Measurements from ENCODE around the gene MEOX1. TPM values are rescaled to one million over a fixed set of nuclear protein-coding genes. Genes with fewer than 3 reads are reported as not detected.

MEOX1 gene
- total RNA-seq, 2 experiments from 2014 or later, result 0.41 to 0.50 TPM

DNA sequence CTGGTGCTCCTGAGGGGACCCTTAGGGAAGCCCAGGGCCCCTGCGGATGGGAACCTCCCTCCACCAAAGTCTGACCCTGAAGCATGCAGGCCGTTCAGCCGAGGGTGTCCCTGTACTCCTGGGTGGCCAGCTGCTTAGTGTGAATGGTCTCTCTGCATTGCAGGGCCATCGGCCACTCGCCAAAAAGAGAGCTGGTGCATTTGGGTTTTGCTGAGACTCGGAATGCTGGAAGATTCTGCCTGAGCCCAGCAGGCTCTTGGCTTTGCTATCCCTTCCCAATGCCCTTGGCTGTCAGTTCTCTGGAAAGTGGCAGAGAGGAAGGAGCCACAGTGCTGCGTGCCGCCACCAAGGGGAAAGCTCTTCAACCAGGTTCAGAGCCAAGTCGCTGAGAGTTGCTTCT lies 2.8 kb downstream of the MEOX1 start:
- ChIA-PET CTCF (interaction anchor here (1.1 to 1.2 kb wide), 2 partner anchors 15 to 82 kb away, joined by 3 to 5 read pairs; no protein-coding TSS in a partner anchor), POLR2A (no interaction called here)
- H3K27me3 ChIP-seq (ENCODE audit: control insufficient read depth in 1 of 2, insufficient read depth in 2 of 2, low read length in 2 of 2), result no peaks in the 10 kb centered on the region
- TF ChIP-seq, protein P1, sequence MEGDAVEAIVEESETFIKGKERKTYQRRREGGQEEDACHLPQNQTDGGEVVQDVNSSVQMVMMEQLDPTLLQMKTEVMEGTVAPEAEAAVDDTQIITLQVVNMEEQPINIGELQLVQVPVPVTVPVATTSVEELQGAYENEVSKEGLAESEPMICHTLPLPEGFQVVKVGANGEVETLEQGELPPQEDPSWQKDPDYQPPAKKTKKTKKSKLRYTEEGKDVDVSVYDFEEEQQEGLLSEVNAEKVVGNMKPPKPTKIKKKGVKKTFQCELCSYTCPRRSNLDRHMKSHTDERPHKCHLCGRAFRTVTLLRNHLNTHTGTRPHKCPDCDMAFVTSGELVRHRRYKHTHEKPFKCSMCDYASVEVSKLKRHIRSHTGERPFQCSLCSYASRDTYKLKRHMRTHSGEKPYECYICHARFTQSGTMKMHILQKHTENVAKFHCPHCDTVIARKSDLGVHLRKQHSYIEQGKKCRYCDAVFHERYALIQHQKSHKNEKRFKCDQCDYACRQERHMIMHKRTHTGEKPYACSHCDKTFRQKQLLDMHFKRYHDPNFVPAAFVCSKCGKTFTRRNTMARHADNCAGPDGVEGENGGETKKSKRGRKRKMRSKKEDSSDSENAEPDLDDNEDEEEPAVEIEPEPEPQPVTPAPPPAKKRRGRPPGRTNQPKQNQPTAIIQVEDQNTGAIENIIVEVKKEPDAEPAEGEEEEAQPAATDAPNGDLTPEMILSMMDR (IDR thresholded peaks at IDR 0.05), result no peak
- Mint-ChIP-seq H3K27me3 (peaks cover 4% of the 10 kb centered on the region), H3K4me1 (ENCODE audit: low read depth) (peaks cover 43% of the 10 kb centered on the region), H3K36me3 (ENCODE audit: low read depth) (no peaks in the 10 kb centered on the region), H3K9me3 (no peaks in the 10 kb centered on the region), H3K27ac (no peak overlapping the region), H3K4me3 (no peak overlapping the region)
- intact Hi-C loops (cut with DNase I, micrococcal nuclease), result no loop called here
- no peak overlapping the region for H3K4me3 ChIP-seq (ENCODE audit: low read length)
- H3K27ac ChIP-seq (ENCODE audit: low read depth in 1 of 2, low read length in 2 of 2), result no peak overlapping the region
- ATAC-seq (ENCODE audit: poor library complexity), result no peak
- no peaks in the 10 kb centered on the region for H3K36me3 ChIP-seq (ENCODE audit: insufficient read depth, low read length)
- H3K9me3 ChIP-seq (ENCODE audit: control insufficient read depth in 1 of 2, insufficient read depth in 1 of 2, low read length in 2 of 2), result no peaks in the 10 kb centered on the region
- no peak for DNase-seq
- peaks cover 61% of the 10 kb centered on the region for H3K4me1 ChIP-seq (ENCODE audit: insufficient read depth, low read length)

DNA sequence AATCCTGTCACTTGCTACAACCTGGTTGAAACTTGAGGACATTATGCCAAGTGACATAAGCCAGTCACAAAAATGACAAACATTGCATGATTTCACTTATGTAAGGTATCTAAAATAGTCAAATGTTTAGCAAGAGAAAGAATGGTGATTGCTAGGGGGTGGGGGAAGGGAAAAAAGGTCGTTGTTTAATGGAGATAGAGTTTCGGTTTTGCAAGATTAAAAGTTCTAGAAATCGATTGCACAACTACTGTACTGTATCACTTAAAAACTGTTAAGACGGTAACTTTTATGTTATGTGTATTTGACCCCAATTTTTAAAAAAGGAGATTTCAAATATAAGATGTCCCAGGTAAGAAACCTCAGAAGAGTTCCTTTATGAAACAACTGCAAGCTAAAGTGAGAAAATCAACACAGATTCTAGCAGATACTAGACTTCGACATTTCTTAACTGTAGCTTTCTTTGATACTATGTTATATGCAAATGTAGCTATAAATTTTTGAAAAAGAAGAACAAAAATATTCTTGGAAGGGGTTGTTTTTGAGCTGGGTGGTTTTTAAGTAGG lies 5.9 kb downstream of the MEOX1 start:
- Histone ChIP-seq H3K27ac (ENCODE audit: low read depth in 1 of 2, low read length in 2 of 2) (peak overlapping the region in 1 of 2 donors; percentile 26), H3K9me3 (ENCODE audit: control insufficient read depth in 1 of 2, insufficient read depth in 1 of 2, low read length in 2 of 2) (no peaks in the 10 kb centered on the region), H3K27me3 (ENCODE audit: control insufficient read depth in 1 of 2, insufficient read depth in 2 of 2, low read length in 2 of 2) (no peaks in the 10 kb centered on the region), H3K4me1 (ENCODE audit: insufficient read depth, low read length) (peaks cover 40% of the 10 kb centered on the region), H3K4me3 (ENCODE audit: low read length) (no peak overlapping the region), H3K36me3 (ENCODE audit: insufficient read depth, low read length) (no peaks in the 10 kb centered on the region)
- ATAC-seq (ENCODE audit: poor library complexity) (no peak), DNase-seq (peak in 2 of 14 experiments; percentile 4 to 30)
- ChIA-PET CTCF (no interaction called here), POLR2A (interaction anchor here (0.6 kb wide), 1 partner anchor 168 kb away, joined by 3 read pairs; no protein-coding TSS in a partner anchor)
- Mint-ChIP-seq H3K4me3 (peak overlapping the region; percentile 18), H3K27me3 (peaks cover 4% of the 10 kb centered on the region), H3K36me3 (ENCODE audit: low read depth) (no peaks in the 10 kb centered on the region), H3K9me3 (no peaks in the 10 kb centered on the region), H3K4me1 (ENCODE audit: low read depth) (peaks cover 24% of the 10 kb centered on the region), H3K27ac (peak overlapping the region; percentile 66)
- intact Hi-C loops (cut with DNase I, micrococcal nuclease), result no loop called here
- TF ChIP-seq, protein P1 (IDR thresholded peaks at IDR 0.05), result no peak

DNA sequence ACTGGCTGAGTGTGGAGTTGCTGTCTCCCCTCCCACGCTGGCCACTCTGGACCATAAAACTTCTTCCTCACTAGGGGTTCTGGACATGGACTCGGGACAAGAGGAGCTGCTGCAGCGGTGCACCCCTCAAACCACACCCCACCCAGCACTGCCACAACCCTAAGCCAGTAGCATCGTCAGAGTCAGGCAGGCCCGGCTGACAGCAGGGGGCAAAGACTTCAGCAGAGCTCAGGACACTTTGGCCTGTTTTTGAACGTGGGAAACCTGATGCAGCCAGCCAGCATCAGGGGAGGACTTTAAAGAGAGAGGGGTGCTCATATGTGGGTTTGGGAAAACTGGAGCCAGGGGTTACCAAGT lies 9.6 kb downstream of the MEOX1 start:
- peaks cover 15% of the 10 kb centered on the region for H3K4me1 Mint-ChIP-seq (ENCODE audit: low read depth)
- no peak overlapping the region for H3K4me3 Mint-ChIP-seq
- H3K27me3 Mint-ChIP-seq, result peaks cover 21% of the 10 kb centered on the region

More for the DNA sequence above, 9.6 kb downstream of the MEOX1 start:
- CTCF ChIA-PET, result interaction anchor here (0.9 kb wide), 1 partner anchor 22 kb away, joined by 6 read pairs; no protein-coding TSS in a partner anchor
- no peak for DNase-seq
- Mint-ChIP-seq H3K27ac (no peak overlapping the region), H3K9me3 (no peaks in the 10 kb centered on the region), H3K36me3 (ENCODE audit: low read depth) (no peaks in the 10 kb centered on the region)
- POLR2A ChIA-PET, result no interaction called here
- intact Hi-C loops (cut with DNase I, micrococcal nuclease), result no loop called here
- Histone ChIP-seq H3K4me1 (ENCODE audit: insufficient read depth, low read length) (peaks cover 23% of the 10 kb centered on the region), H3K36me3 (ENCODE audit: insufficient read depth, low read length) (no peaks in the 10 kb centered on the region), H3K9me3 (ENCODE audit: control insufficient read depth in 1 of 2, insufficient read depth in 1 of 2, low read length in 2 of 2) (no peaks in the 10 kb centered on the region), H3K27ac (ENCODE audit: low read depth in 1 of 2, low read length in 2 of 2) (no peak overlapping the region), H3K4me3 (ENCODE audit: low read length) (no peak overlapping the region), H3K27me3 (ENCODE audit: control insufficient read depth in 1 of 2, insufficient read depth in 2 of 2, low read length in 2 of 2) (peaks cover 0 to under 1% of the 10 kb centered on the region in 2 experiments)
- no peak for ATAC-seq (ENCODE audit: poor library complexity)
- TF ChIP-seq, protein P1 (IDR thresholded peaks at IDR 0.05), result no peak
